HCEC 1CT (cell line): ENCODE results near the gene PDE2A.

Experiments used
- DNase-seq: peaks from one replicate; pipeline ENCODE4 v3.0.0-alpha.2; 2017

PDE2A gene

GRCh38 chr11:72606748-72607468, 67.3 kb downstream of the PDE2A start:
- DNase-seq, result no peak

DNA sequence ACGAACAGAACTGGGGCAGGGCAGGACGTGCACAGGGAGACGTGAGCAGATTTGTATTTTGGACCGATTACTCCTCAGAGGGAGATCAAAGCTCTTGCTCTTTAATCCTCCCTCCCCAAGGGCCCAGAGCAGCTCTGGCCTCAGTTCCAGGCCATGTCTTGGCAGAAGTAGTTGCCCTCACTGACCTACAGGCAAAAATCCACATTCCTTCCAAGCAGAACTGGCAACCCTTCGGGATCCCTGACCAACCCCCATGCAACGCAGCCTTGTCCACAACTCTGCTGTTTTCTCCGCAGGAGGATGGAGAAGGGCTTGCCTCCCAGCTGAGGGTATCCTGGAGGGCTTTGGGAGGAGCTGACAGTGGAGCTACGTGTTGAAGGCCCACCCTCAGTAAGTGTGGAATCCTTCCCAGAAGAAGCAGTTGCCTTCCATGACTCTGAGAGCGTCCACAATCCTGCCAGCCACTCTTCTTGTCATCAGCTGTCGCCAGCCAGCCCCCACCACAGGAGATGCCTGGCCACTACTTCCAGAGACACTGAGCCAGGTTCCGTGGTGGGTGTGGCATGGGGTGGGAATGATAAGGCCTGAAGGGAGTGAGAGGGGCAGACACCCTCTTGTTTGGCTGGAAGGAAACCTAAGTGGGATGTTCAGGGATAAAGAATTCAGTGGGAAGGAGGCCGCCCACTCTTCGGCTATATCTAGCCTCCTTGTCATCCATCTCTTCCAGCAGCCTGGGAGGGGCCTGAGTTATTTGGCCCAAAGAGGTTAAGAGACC, 68.1 kb downstream of the PDE2A start:
- DNase-seq, result no peak

DNA sequence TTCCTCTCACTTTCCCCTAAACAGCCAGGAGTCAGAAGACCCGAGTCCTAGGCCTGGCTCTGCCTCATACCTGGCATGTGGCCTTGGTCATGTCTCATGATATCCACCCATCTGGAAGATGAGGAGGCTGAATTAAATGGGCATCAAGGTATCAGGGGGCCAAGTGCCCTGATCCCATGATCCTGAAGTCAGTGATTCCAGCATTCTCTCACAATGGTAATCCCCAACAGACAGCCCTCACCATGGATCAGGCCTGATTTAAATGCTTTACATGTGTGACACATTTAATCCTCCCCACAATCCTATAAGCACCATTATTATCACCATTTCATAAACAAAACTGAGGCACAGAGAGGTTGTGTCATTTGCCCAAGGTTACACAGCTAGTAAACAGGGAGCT, 70.0 kb downstream of the PDE2A start:
- no peak for DNase-seq

DNA sequence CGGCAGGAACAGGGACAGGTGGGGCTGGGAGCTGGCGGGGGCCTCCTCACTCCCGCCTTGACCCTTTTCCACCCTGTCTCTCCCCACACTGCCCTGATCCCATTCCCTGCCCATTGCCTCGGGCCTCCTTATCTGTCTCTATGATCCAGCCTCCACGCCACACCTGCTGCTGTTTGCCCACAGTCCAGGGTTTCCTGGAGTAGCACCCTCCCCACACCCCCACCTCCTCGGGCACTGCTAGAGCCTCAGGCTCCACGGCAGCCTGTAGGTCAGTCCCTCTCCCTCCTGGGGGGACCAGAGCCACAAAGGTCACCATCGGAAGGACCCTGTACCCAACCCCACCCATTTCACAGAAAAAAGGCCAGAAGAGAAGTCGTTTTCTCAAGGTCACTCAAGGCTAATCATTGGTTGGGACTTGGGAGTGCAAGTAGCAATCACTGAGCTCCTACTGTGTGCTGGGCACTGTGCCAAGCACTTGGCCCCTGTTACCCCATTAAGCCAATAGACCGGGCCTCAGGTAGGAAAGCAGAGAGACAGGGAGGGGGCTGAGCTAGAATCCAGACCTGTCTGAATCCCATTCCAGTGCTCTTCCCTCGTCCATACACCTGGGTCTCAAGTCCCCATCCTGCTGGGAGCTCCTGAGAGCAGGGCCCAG, 71.8 kb downstream of the PDE2A start:
- DNase-seq, result no peak

DNA sequence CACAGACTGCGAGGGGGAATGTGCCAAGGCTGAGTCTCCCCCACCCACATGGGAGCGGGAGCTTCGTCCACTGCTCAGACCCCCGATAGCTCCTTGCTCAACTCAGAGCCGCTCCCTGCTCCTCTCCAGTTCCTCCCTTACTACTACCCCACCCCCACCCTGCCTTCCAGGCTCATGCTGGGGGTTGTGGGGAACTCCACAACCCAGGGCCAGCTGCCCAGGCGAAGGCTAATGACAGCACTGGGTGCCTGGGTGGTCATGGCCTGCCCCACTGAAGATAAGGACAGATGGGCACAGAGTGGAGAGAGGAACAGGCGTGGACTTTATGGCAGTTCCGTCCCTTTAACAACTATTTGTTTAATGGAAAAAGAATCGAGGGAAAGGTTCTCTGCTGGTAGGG, 73.7 kb downstream of the PDE2A start:
- DNase-seq, result no peak

DNA sequence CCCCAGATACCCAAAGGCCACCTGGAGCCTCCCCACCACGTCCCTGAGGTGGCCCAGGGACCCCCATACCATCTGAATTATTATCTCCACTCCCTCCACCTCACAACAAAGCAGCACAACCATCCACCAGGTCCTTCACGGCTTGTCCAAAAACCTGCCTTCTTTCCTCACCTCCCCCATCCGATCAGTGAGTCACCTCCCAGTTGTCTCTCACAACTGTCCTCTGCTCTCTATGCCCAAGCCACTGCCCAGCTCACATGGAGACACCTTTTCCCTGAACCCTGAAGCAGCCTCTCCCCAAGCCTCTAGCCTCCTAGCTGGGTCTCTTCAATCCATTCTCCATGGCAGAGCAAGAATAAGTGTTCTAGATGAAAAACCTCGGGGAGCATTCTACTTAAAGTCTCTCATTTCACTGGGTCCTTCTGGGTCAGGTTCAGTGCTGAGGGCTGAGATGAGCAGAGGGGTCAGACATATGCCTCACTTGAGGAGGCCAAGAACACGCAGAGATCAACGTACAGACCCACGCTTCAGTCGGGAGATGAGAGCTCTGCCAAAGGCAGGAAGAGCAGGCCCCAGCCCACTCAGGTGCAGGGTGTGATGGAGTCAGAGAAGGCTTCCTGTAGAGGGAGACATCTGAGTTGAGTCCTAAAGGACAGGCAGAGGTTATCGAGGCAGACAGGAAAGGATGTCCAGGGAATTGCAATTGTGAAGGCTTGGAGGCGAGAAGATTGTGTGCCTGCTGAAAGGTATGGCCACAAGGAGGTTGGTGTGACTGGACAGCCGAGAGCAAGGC, 74.7 kb downstream of the PDE2A start:
- no peak for DNase-seq

DNA sequence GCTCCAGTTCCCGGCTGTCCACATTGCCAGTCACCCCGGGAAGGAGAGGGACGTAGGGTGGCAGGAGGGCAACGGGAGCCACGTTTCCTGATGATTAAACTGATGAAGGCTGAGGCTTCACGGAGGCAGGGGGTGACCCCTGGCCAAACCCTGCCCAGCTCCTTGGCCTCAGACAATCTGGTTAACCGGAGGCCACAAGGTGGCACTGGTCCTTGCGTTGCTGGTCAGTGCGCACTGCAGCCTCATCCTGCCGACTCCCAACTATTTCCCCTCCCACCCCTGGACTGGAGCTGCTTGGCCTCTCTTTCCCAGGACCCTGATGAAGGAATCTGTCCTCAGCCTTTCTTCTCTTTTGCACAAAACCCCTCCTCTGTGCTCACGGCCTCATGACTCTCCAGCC, 75.3 kb downstream of the PDE2A start:
- peak; percentile 19 for DNase-seq

DNA sequence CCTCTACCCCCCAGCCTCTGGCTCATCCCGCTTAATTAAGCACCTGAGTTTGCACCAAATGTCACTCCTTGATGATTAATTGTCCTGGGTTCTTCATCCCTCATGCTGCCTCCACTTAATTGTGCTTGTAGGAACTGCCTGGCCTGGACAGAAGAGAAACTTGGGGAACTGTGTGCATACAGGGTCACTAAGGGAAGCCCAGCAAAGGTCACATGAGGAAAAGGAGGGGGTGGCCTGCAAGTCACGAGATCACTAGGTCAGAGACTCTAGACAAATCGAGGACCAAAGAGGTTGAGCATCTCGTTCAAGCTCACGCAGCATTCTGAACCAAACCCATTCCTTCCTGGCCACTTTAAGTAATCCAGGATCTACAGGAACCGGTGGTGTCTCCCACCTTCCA, 75.8 kb downstream of the PDE2A start:
- DNase-seq, result no peak

DNA sequence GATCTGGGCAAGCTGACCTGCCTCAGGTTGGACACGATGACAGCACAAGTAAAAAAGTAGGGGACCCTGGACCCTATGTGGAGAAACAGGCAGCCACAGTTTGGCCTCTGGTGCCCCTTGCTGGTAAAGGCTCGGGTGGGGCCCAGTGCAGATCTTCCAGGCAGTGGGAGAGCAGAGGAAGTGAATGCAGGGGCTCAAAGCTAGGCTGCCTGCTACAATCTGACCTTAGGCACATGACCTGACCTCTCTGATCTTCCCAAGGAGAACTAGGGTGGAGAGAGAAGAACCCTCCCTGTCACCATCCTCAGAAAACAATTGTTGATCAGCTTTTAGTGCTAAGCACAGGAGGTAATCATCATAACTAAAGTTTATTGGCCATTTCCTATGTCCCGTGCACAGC, 76.5 kb downstream of the PDE2A start:
- DNase-seq, result no peak

DNA sequence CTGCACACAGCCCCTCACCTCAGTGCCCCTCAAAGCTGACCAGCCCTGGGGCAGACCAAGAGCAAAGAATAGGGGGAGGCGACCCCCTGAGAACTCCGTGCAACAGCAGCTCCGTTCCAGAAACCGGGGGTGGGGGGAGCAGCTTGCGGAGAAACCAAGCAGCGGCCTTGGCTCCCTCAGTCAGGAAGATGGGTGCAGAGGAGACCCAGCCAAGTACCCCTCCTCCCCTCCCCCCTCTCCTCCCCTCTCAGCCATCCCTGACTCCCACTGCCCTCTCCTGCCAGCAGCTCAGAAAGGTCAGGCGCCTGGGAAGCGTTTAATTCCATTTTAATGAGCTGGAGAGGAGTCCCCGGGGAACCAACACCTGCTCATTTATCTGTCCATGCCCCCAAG, 78.9 kb downstream of the PDE2A start:
- DNase-seq, result no peak

GRCh38 chr11:72594493-72595291, 79.5 kb downstream of the PDE2A start:
- no peak for DNase-seq

DNA sequence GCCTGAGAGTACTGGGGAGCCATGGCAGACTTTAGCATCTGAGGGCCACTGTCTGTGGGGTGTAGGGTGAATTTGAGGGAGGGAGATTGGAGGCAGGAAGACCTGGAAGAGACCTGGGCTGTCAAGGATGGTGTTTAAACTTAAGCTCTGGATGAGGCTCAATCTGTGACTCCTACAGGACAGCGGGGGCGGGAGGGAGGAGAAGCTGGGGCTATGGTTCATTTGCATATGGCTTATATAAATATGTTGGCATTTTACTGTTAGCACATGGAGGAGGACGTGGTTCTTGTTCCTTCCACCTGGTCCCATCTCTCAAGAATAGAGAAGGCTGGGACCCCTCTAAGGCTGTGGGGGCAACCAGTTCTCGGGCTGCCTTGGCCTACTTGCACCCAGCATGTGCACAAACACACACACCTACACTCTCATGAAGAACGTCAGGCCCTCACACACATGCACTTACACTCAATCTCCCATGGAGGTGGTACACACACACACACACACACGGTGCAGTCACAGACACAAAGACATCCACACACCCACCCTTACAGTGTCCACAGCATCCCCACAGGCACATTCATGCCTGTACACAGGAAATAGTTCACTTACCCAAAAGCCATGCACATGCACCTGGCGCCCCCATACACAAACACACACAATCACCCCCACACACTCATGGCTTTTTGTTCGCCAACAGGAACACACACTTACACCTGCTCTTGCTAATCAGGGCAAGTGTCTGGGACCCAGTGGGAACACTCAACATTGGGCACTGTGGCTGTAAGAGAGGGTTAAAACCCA, 81.3 kb downstream of the PDE2A start:
- DNase-seq, result no peak

- no peak for DNase-seq
Measured at GRCh38 chr11:72591785-72592502, 82.3 kb downstream of the PDE2A start.

GRCh38 chr11:72591023-72591422, 83.2 kb downstream of the PDE2A start:
- DNase-seq, result no peak

GRCh38 chr11:72589802-72590761, 84.1 kb downstream of the PDE2A start:
- DNase-seq, result no peak

DNA sequence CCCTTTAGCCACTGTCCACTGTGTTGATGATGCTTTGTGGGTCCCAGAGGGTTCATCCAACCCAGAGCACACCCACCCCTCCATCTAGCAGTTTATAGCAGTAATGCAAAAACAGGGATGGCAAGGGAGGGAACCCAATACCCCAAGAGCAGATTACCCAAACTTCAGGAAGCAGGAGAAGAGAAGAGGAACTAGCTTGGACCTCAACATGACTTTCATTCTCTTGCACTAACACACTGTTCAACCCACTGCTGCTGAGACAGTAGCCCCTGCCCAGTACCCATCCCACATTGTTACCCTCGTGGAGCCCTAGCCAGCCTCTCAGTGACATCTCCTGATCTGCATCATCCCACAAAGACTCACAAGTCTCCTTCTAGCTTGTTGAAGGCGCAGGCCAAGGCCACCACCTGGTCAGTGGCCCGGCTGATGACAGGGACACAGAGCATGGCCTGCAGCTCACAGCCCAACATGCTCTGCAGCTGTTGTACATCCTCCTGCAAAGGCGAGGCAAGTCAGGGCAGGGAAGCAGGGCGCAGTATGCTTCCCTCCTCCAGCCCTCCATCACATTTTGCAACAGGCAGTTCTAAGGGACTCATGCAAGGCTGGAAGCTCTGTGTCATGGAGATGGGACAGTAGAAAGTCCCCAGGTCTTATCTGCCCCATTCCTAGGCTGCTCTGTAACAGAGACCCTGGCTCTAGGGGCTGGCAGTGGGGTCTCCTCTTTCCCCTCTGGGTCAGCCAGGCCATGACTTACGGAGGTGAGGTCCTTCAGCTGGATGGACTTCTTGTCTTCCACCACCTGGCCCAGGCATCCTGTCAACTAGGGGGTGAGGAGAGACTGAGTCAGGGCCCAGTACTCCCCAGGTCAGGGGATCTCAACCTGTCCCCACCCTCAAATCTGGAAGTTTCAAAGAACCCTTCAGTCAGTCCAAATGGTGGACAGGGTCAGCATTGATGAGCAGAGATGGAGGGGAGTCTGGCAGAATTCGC, 85.5 kb downstream of the PDE2A start:
- DNase-seq, result no peak

DNA sequence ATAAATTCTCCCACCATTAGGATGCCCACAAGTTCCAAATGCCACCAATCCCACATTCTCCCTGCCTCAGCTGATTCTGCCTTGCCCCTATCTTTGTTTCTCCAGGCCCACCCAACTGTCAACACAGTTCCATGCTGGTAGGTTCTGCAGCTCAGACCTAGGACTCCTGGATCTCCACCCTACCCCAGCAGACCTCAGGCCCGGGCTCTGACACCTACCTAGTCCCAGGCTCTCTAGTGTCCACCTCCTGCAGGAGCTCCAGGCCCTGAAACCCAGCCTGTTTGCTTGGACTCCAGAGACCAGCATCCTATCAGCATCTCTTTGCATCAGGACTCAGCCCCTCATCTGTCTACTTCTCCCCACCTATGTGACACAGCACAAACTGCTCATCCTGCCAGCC, 86.5 kb downstream of the PDE2A start:
- no peak for DNase-seq
